ENCODE data around the gene ZNF143. TPM values are rescaled to one million over a fixed set of nuclear protein-coding genes. Genes with fewer than 3 reads are reported as not detected.
A peak's percentile ranks its signal among the peaks of the same experiment; 100 is the strongest.

Gene ZNF143
- total and polyA plus RNA-seq, 2 of the 4 experiments (the other 2 are of a cell fraction): 23.8 to 49.6 TPM

- H3K4me1 ChIP-seq (ENCODE audit: control insufficient read depth, insufficient read depth, low read length): peaks cover 11% of the 10 kb centered on the region
- H3K9me3 ChIP-seq (ENCODE audit: control insufficient read depth, insufficient read depth, low read length): no peaks in the 10 kb centered on the region
- H3K4me2 ChIP-seq (ENCODE audit: low read depth, low read length): no peak overlapping the region
- TF ChIP-seq NFE2L2 (IDR thresholded peaks at IDR 0.05; ENCODE audit: low read depth, low read length) (no peak), CHD1 (IDR thresholded peaks at IDR 0.05; ENCODE audit: low read depth, low read length) (no peak), CTCF (conservative IDR thresholded peaks at IDR 0.05; ENCODE audit: low read depth, low read length) (no peak), MAFK (IDR thresholded peaks at IDR 0.05; ENCODE audit: low read depth, low read length) (no peak), ELK1 (IDR thresholded peaks at IDR 0.05; ENCODE audit: borderline replicate concordance, low read depth, low read length) (no peak), FOS (IDR thresholded peaks at IDR 0.05; ENCODE audit: low read depth, low read length) (no peak), RAD21 (IDR thresholded peaks at IDR 0.05; ENCODE audit: low read length) (no peak), MAZ (IDR thresholded peaks at IDR 0.05; ENCODE audit: borderline replicate concordance, low read depth, low read length) (no peak), CEBPB (IDR thresholded peaks at IDR 0.05; ENCODE audit: low read depth, low read length) (no peak), BHLHE40 (IDR thresholded peaks at IDR 0.05; ENCODE audit: low read depth, low read length) (no peak), MXI1 (IDR thresholded peaks at IDR 0.05; ENCODE audit: borderline replicate concordance, low read depth, low read length) (no peak), SMC3 (IDR thresholded peaks at IDR 0.05; ENCODE audit: low read depth, low read length) (no peak), USF2 (IDR thresholded peaks at IDR 0.05; ENCODE audit: low read depth, low read length) (no peak), RFX5 (IDR thresholded peaks at IDR 0.05; ENCODE audit: low read depth, low read length) (no peak), RCOR1 (IDR thresholded peaks at IDR 0.05; ENCODE audit: insufficient replicate concordance, low read length) (no peak), POLR2A (IDR thresholded peaks at IDR 0.05; ENCODE audit: low read depth, low read length) (no peak)
- in situ Hi-C loops (cut with MboI; ENCODE audit: low sequenced_read_pairs): no loop called here
- no peak overlapping the region for H3K4me3 ChIP-seq (ENCODE audit: insufficient read depth, low read depth, low read length)
- H2BK5ac ChIP-seq (ENCODE audit: low read depth, low read length, poor library complexity, severe bottlenecking): no peak overlapping the region
- no peak overlapping the region for H3K27ac ChIP-seq (ENCODE audit: insufficient read depth, low read length)
- H3K9me1 ChIP-seq (ENCODE audit: insufficient read depth, low read length): peaks cover 3% of the 10 kb centered on the region
- no peak overlapping the region for H2BK15ac ChIP-seq (ENCODE audit: low read depth, low read length)
- peak overlapping the region; percentile 16 for H2AFZ ChIP-seq (replicated peaks; ENCODE audit: low read length, poor library complexity)
- peaks cover 2% of the 10 kb centered on the region; the same call in 1 of the 2 replicates for H3K36me3 ChIP-seq (ENCODE audit: control insufficient read depth, insufficient read depth, low read length)
- no peak overlapping the region for H4K5ac ChIP-seq (ENCODE audit: low read depth, low read length)
- H2AK5ac ChIP-seq (ENCODE audit: low read depth, low read length): no peak overlapping the region
- no peak overlapping the region for H2AK9ac ChIP-seq (replicated peaks; ENCODE audit: low read depth, low read length, poor library complexity)
- no peak for DNase-seq
- peaks cover 0 to 7% of the 10 kb centered on the region in 2 experiments; a peak in 3 of 4 replicates for H3K79me1 ChIP-seq (ENCODE audit: low read depth in 1 of 2, low read length in 2 of 2)
- no peak for ATAC-seq (ENCODE audit: low read depth)
- no peak overlapping the region for H4K8ac ChIP-seq (ENCODE audit: low read depth in 2 of 2, low read length in 2 of 2)
- no peaks in the 10 kb centered on the region for H3K27me3 ChIP-seq (ENCODE audit: control insufficient read depth, insufficient read depth, low read length)
- POLR2A ChIA-PET (ENCODE audit: unreplicated experiment): no interaction called here
- H2BK20ac ChIP-seq (ENCODE audit: low read depth, low read length): no peak overlapping the region
- no peak overlapping the region for H4K91ac ChIP-seq (ENCODE audit: insufficient read depth, low read depth, low read length)
- intact Hi-C loops (cut with micrococcal nuclease): no loop called here
- no TSS peak for BruUV-seq (replicated peaks)
- dilution Hi-C loops (cut with HindIII; ENCODE audit: low sequenced_read_pairs, unreplicated experiment): no loop called here
- peak overlapping the region; percentile 16; the same call in 1 of the 2 replicates for H2BK120ac ChIP-seq (ENCODE audit: low read depth, low read length)
- WGBS, 2 experiments (ENCODE audit: extremely low coverage in 2 of 2, insufficient read length in 1 of 2): 100% methylated on average over 1 of the region's 3 CpGs; no CpG with 5 or more reads in 1 of the 2 experiments
- CTCF ChIA-PET: no interaction called here
- no peak overlapping the region for H3K4ac ChIP-seq (ENCODE audit: low read depth, low read length)
- H4K20me1 ChIP-seq (ENCODE audit: insufficient read depth, low read length): no peaks in the 10 kb centered on the region
- H3K23ac ChIP-seq (ENCODE audit: low read depth, low read length): no peak overlapping the region
- H3K18ac ChIP-seq (ENCODE audit: low read depth, low read length): no peak overlapping the region
- no peak overlapping the region for H3K9ac ChIP-seq (ENCODE audit: low read depth, low read length)
- H3K14ac ChIP-seq (replicated peaks; ENCODE audit: low read depth, low read length): no peak overlapping the region
- no peak overlapping the region for H3K56ac ChIP-seq (ENCODE audit: extremely low read depth, insufficient read depth, low read length)
Observed at GRCh38 chr11:9529334-9529650, 68.5 kb downstream of the ZNF143 start.
